Gastroesophageal sphincter (tissue), 2 donors: Measurements from ENCODE around the gene SLC26A6.

ENCODE experiments used
- POLR2A ChIP-seq, 2 donors: fragments of 450-650 bp; IDR thresholded peaks; one replicate each; pipeline ENCODE4 v1.6.1; 2017; ENCODE audit warnings: antibody characterized with exemption in 2 of 2, mild to moderate bottlenecking in 2 of 2, moderate library complexity in 1 of 2
- POLR2AphosphoS5 ChIP-seq: sonication (generic); formaldehyde crosslinking; IDR thresholded peaks from one replicate; pipeline ENCODE4 v1.6.1; 2017; ENCODE audit warnings: antibody characterized with exemption

DNA sequence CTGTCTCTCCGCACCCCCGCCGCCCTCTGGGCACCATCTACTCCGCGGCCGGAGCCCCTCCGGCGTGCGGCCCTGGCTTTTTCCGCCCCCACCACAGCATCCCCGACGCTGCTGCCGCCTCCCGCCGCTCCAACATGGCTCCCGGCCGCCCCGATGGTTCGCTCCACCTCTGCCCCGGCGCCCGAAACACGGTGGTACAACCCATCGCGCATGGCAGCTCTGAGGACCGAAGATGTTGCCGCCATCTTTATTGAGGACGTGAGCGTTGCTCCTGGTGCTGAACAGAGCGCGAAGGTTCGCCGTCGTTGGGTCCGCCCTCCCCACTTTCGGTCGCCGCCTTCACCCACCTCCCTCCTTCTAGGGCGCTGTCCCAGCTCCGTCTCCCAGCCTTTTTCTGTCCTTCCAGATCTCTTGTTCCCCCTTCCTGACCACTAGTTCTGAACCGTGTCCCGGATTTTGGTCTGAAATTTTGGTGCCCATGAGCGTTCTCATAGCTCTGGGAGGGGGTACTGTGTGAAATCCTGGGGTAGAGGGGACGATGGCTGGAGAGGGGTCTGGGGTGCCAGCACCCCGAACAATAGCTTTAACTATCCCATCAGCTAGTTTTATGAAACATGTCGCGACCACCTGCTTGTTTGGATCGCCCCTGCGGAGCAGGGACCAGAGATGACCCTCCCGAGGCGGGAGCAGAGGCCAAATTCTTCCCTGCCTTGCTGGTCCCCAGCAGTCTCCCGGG lies 27.7 kb upstream of the SLC26A6 start, which contains the start of gene CELSR3:
- TF ChIP-seq POLR2AphosphoS5 (no peak), POLR2A (IDR thresholded peaks at IDR 0.05) (no peak)
